ENCODE data around the gene USP25.

The USP25 gene

GRCh38 chr21:15764878-15765277 is 35.1 kb downstream of the USP25 start:
- H3K9me3 ChIP-seq (ENCODE audit: insufficient read depth, low read length): no peaks in the 10 kb centered on the region
- no peaks in the 10 kb centered on the region for H3K4me1 ChIP-seq (ENCODE audit: insufficient read depth, insufficient read length)
- no peak for DNase-seq (ENCODE audit: low read depth, low spot score)
- TF ChIP-seq ZNF274 (IDR thresholded peaks at IDR 0.05; ENCODE audit: low read depth, low read length) (no peak), YY1 (IDR thresholded peaks at IDR 0.05; ENCODE audit: insufficient read depth, insufficient read length) (no peak), SUZ12 (IDR thresholded peaks at IDR 0.05; ENCODE audit: extremely low read depth, insufficient read depth, insufficient read length) (no peak)
- no peak overlapping the region for H3K4me3 ChIP-seq (ENCODE audit: insufficient read length, low read depth)
- no peaks in the 10 kb centered on the region for H3K27me3 ChIP-seq (ENCODE audit: insufficient read depth, insufficient read length)
- H3K36me3 ChIP-seq (ENCODE audit: insufficient read depth, insufficient read length, low read length): peaks cover 29% of the 10 kb centered on the region
- no peak overlapping the region for H3K9ac ChIP-seq (ENCODE audit: insufficient read length, low read depth)

GRCh38 chr21:15766952-15767603 is 37.3 kb downstream of the USP25 start:
- H3K9me3 ChIP-seq (ENCODE audit: insufficient read depth, low read length): no peaks in the 10 kb centered on the region
- no peak overlapping the region for H3K4me3 ChIP-seq (ENCODE audit: insufficient read length, low read depth)
- no peaks in the 10 kb centered on the region for H3K27me3 ChIP-seq (ENCODE audit: insufficient read depth, insufficient read length)
- H3K4me1 ChIP-seq (ENCODE audit: insufficient read depth, insufficient read length): no peaks in the 10 kb centered on the region
- TF ChIP-seq SUZ12 (IDR thresholded peaks at IDR 0.05; ENCODE audit: extremely low read depth, insufficient read depth, insufficient read length) (no peak), YY1 (IDR thresholded peaks at IDR 0.05; ENCODE audit: insufficient read depth, insufficient read length) (no peak)
- H3K9ac ChIP-seq (ENCODE audit: insufficient read length, low read depth): no peak overlapping the region
- H3K36me3 ChIP-seq (ENCODE audit: insufficient read depth, insufficient read length, low read length): peaks cover 31% of the 10 kb centered on the region
- DNase-seq (ENCODE audit: low read depth, low spot score): no peak

- no peak for DNase-seq (ENCODE audit: low read depth, low spot score)
- peaks cover 34% of the 10 kb centered on the region for H3K36me3 ChIP-seq (ENCODE audit: insufficient read depth, insufficient read length, low read length)
- no peaks in the 10 kb centered on the region for H3K9me3 ChIP-seq (ENCODE audit: insufficient read depth, low read length)
Observed at GRCh38 chr21:15768045-15768601, 38.3 kb downstream of the USP25 start.

DNA sequence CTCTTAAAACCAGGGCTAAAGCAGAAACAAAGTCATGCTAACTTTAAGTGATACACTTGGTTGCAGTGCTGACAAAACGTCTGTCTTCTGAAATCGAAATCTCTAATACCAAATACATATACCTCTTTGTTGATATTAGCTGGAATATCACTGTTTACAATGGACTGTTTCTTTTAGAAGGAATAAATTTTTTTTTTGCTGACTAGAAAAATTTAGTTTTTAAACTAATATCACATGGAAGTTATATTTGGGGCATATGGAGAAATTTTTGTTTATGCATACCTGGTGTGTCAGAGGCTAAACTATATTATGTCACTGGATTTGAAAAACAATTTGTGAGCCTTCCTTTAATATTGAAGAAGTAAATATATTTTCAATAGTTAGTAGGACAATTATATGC is 39.1 kb downstream of the USP25 start:
- Histone ChIP-seq H3K27me3 (ENCODE audit: insufficient read depth, insufficient read length) (no peaks in the 10 kb centered on the region), H3K36me3 (ENCODE audit: insufficient read depth, insufficient read length, low read length) (peaks cover 36% of the 10 kb centered on the region), H3K9ac (ENCODE audit: insufficient read length, low read depth) (no peak overlapping the region), H3K4me1 (ENCODE audit: insufficient read depth, insufficient read length) (no peaks in the 10 kb centered on the region), H3K4me3 (ENCODE audit: insufficient read length, low read depth) (no peak overlapping the region), H3K9me3 (ENCODE audit: insufficient read depth, low read length) (no peaks in the 10 kb centered on the region)
- TF ChIP-seq ZNF274 (IDR thresholded peaks at IDR 0.05; ENCODE audit: low read depth, low read length): no peak
- TF ChIP-seq SUZ12 (IDR thresholded peaks at IDR 0.05; ENCODE audit: extremely low read depth, insufficient read depth, insufficient read length): no peak
- TF ChIP-seq YY1 (IDR thresholded peaks at IDR 0.05; ENCODE audit: insufficient read depth, insufficient read length): no peak
- no peak for DNase-seq (ENCODE audit: low read depth, low spot score)

More at GRCh38 chr21:15768045-15768601, 38.3 kb downstream of the USP25 start:
- no peak overlapping the region for H3K9ac ChIP-seq (ENCODE audit: insufficient read length, low read depth)
- H3K4me3 ChIP-seq (ENCODE audit: insufficient read length, low read depth): no peak overlapping the region
- no peaks in the 10 kb centered on the region for H3K27me3 ChIP-seq (ENCODE audit: insufficient read depth, insufficient read length)
- TF ChIP-seq ZNF274 (IDR thresholded peaks at IDR 0.05; ENCODE audit: low read depth, low read length): no peak
- TF ChIP-seq YY1 (IDR thresholded peaks at IDR 0.05; ENCODE audit: insufficient read depth, insufficient read length): no peak
- TF ChIP-seq SUZ12 (IDR thresholded peaks at IDR 0.05; ENCODE audit: extremely low read depth, insufficient read depth, insufficient read length): no peak
- H3K4me1 ChIP-seq (ENCODE audit: insufficient read depth, insufficient read length): no peaks in the 10 kb centered on the region

DNA sequence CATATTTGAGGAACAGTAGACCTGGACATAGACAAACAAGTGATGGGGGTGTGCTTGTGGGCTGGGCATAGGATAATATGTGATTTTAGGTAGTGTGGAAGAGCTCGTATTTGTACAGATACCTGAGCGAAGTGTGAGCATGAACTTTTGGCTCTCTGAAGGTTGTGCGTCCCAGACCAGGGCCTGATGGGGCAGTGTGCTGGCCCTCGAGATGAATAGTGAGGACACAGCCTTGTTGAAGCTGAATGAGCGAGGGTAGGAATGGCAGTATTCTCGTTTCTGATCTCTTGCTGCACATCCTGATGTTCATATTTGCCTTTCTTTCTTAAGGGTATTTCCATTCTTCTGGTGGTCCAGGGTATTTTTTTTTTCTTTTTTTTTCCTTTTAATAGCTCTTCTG is 41.5 kb downstream of the USP25 start:
- no peaks in the 10 kb centered on the region for H3K27me3 ChIP-seq (ENCODE audit: insufficient read depth, insufficient read length)
- H3K9me3 ChIP-seq (ENCODE audit: insufficient read depth, low read length): no peaks in the 10 kb centered on the region
- H3K4me3 ChIP-seq (ENCODE audit: insufficient read length, low read depth): no peak overlapping the region
- TF ChIP-seq SUZ12 (IDR thresholded peaks at IDR 0.05; ENCODE audit: extremely low read depth, insufficient read depth, insufficient read length) (no peak), ZNF274 (IDR thresholded peaks at IDR 0.05; ENCODE audit: low read depth, low read length) (no peak), YY1 (IDR thresholded peaks at IDR 0.05; ENCODE audit: insufficient read depth, insufficient read length) (no peak)
- no peaks in the 10 kb centered on the region for H3K4me1 ChIP-seq (ENCODE audit: insufficient read depth, insufficient read length)
- peaks cover 22% of the 10 kb centered on the region for H3K36me3 ChIP-seq (ENCODE audit: insufficient read depth, insufficient read length, low read length)
- no peak for DNase-seq (ENCODE audit: low read depth, low spot score)
- no peak overlapping the region for H3K9ac ChIP-seq (ENCODE audit: insufficient read length, low read depth)

DNA sequence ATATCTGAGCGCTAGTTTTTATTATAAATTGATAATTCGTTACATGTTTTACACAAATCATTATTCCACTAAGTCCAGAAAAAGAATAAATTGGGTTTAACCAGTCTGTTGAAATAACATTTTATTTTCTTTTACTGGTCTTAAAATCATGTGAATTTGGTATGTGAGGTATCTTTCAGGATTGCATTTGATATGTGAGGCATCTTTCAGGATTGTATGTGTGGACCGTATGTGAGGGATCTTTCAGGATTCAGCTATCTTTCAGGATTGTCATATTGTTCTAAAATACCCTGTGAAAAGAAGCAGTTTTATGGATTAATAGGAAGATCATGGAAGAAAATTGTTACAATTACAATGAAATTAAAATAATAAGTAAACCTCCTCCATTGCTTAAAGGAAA is 42.9 kb downstream of the USP25 start:
- Histone ChIP-seq H3K27me3 (ENCODE audit: insufficient read depth, insufficient read length) (no peaks in the 10 kb centered on the region), H3K9me3 (ENCODE audit: insufficient read depth, low read length) (no peaks in the 10 kb centered on the region), H3K4me1 (ENCODE audit: insufficient read depth, insufficient read length) (no peaks in the 10 kb centered on the region), H3K9ac (ENCODE audit: insufficient read length, low read depth) (no peak overlapping the region), H3K4me3 (ENCODE audit: insufficient read length, low read depth) (no peak overlapping the region), H3K36me3 (ENCODE audit: insufficient read depth, insufficient read length, low read length) (peaks cover 11% of the 10 kb centered on the region)
- no peak for DNase-seq (ENCODE audit: low read depth, low spot score)
- TF ChIP-seq YY1 (IDR thresholded peaks at IDR 0.05; ENCODE audit: insufficient read depth, insufficient read length) (no peak), SUZ12 (IDR thresholded peaks at IDR 0.05; ENCODE audit: extremely low read depth, insufficient read depth, insufficient read length) (no peak), ZNF274 (IDR thresholded peaks at IDR 0.05; ENCODE audit: low read depth, low read length) (no peak)

DNA sequence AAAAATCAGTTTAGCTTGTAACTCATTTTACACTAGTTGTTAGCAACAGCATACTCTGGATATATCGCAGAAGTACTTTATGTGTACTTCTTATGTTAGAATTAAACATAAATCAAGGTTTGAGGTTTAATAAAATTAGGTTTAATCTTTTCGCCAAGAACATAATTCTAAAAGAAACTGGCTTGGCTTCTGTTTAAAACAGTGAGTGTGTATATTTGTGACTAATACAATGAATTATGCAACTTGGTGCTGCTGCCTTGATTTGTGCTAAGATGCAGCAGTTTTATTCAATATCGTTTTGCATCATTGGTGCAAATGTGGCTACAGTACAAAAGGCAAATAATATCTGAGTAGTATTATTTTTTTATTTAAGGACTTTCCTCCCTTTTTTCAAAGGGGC is 44.8 kb downstream of the USP25 start:
- DNase-seq (ENCODE audit: low read depth, low spot score): no peak
- Histone ChIP-seq H3K36me3 (ENCODE audit: insufficient read depth, insufficient read length, low read length) (peaks cover 10% of the 10 kb centered on the region), H3K4me3 (ENCODE audit: insufficient read length, low read depth) (no peak overlapping the region), H3K9me3 (ENCODE audit: insufficient read depth, low read length) (no peaks in the 10 kb centered on the region), H3K4me1 (ENCODE audit: insufficient read depth, insufficient read length) (no peaks in the 10 kb centered on the region), H3K9ac (ENCODE audit: insufficient read length, low read depth) (no peak overlapping the region), H3K27me3 (ENCODE audit: insufficient read depth, insufficient read length) (no peaks in the 10 kb centered on the region)
- TF ChIP-seq YY1 (IDR thresholded peaks at IDR 0.05; ENCODE audit: insufficient read depth, insufficient read length) (no peak), ZNF274 (IDR thresholded peaks at IDR 0.05; ENCODE audit: low read depth, low read length) (no peak), SUZ12 (IDR thresholded peaks at IDR 0.05; ENCODE audit: extremely low read depth, insufficient read depth, insufficient read length) (no peak)

Data from NT2/D1 (cell line).